Kidney (tissue), 14 donors: Measurements from ENCODE around the gene RAB11A. TPM values are rescaled to one million over a fixed set of nuclear protein-coding genes. Genes with fewer than 3 reads are reported as not detected.

Experiments
- DNase-seq, 5 donors: peaks; one replicate each; pipeline ENCODE4 v3.0.0-alpha.2; 2013 to 2020
- FAIRE-seq: peaks from 2 replicates; lab custom pipeline; 2012; peaks lifted over from hg19 to GRCh38; lab: Jason Lieb, UNC
- H3K27ac ChIP-seq, 2 donors: one replicate each; pipeline ENCODE4 v1.7.0; 2013; ENCODE audit warnings: low read depth in 2 of 2, low read length in 2 of 2, inconsistent platforms in 1 of 2
- H3K27me3 ChIP-seq: one replicate; pipeline ENCODE4 v1.7.1; 2013; ENCODE audit warnings: low read length, inconsistent platforms; ENCODE audit not compliant: control insufficient read depth, insufficient read depth
- H3K36me3 ChIP-seq, 3 donors: one replicate each; pipeline versions ENCODE4 v1.7.0 to v1.7.1; 2013; ENCODE audit warnings: low read length in 3 of 3, control low read depth in 1 of 3, inconsistent platforms in 1 of 3; ENCODE audit not compliant: insufficient read depth in 3 of 3, control insufficient read depth in 2 of 3
- H3K4me1 ChIP-seq, 3 donors: one replicate each; pipeline versions ENCODE4 v1.7.0 to v1.7.1; 2013; ENCODE audit warnings: low read length in 3 of 3, inconsistent platforms in 1 of 3, low read depth in 1 of 3; ENCODE audit not compliant: control insufficient read depth in 2 of 3, insufficient read depth in 2 of 3
- H3K4me3 ChIP-seq, 3 donors: one replicate each; pipeline versions ENCODE4 v1.7.0 to v1.8.1; 2013; ENCODE audit warnings: low read length in 3 of 3, control low read depth in 1 of 3, inconsistent platforms in 1 of 3
- H3K9ac ChIP-seq, 3 donors: one replicate each; pipeline versions ENCODE4 v1.7.0 to v1.7.1; 2013; ENCODE audit warnings: low read length in 3 of 3, control low read depth in 1 of 3, inconsistent platforms in 1 of 3
- H3K9me3 ChIP-seq, 3 donors: one replicate each; pipeline versions ENCODE4 v1.7.0 to v1.7.1; 2013; ENCODE audit warnings: low read length in 3 of 3, control low read depth in 1 of 3, inconsistent platforms in 1 of 3; ENCODE audit not compliant: control insufficient read depth in 2 of 3, insufficient read depth in 1 of 3
- intact Hi-C: fragments of 100-400 bp; cut with DNase I; formaldehyde crosslinking; loops from one replicate; pipeline ENCODE4 v1.11.1; 2022
- polyA plus RNA-seq: library from polyadenylated mRNA; stranded (reverse); fragments of 350-450 nt; fragmentation: Illumina TruSeq; extraction: RNeasy Lipid Tissue Mini Kit (QIAGEN cat#74804); gene quantifications from one replicate; pipeline ENCODE4 v1.2.3, GENCODE V29; 2014; ENCODE audit warnings: low read depth, low replicate concordance; ENCODE audit not compliant: insufficient read depth
- total RNA-seq: library from RNA; stranded (reverse); fragmentation: NEBNext Ultra II Directional; extraction: Animal tissue kit (Norgen Biotek cat#: 25700); gene quantifications from one replicate; pipeline ENCODE4 v1.2.1, GENCODE V29; 2021
- TF ChIP-seq, protein P1 (sequence below): IDR thresholded peaks from 3 replicates; pipeline ENCODE4 v1.5.1; 2012; ENCODE audit warnings: mild to moderate bottlenecking, moderate library complexity, borderline replicate concordance; ENCODE audit not compliant: insufficient read depth; ENCODE audit errors: extremely low read depth
- donor health status: control.
- donor health status: control.
- donor health status: control.
- donor health status: control.
- donor health status: control.
- donor health status: DM: yes; HTN: yes; CAD: no.
- donor health status: Normal renal cell carcinoma (clear cell type).

The RAB11A gene
- total and polyA plus RNA-seq, 2 donors from 2014 or later, result 216 to 249 TPM

DNA sequence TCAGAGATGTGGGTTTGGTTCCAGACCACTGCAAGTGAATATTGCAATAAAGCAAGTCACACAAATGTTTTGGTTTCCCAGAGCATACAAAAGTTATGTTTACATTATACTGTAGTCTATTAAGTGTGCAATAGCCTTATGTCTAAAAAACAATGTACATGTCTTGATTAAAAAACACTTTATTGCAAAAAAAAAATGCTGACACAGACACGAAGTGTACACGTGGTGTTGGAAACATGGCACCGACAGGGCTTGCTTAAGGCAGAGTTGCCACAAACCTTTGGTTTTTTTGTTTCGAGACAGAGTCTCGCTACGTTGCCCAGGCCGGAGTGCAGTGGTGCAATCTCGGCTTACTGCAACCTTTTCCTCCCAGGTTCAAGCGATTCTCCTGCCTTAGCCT lies 50.1 kb downstream of the RAB11A start:
- Histone ChIP-seq H3K4me3 (no peak overlapping the region), H3K27me3 (no peaks in the 10 kb centered on the region), H3K9ac (no peak overlapping the region), H3K4me1 (peaks cover 0 to 4% (median 0%) of the 10 kb centered on the region in 3 donors), H3K36me3 (no peaks in the 10 kb centered on the region), H3K9me3 (no peaks in the 10 kb centered on the region), H3K27ac (no peak overlapping the region)
- FAIRE-seq, result no peak
- intact Hi-C loops, result no loop called here
- TF ChIP-seq, protein P1, sequence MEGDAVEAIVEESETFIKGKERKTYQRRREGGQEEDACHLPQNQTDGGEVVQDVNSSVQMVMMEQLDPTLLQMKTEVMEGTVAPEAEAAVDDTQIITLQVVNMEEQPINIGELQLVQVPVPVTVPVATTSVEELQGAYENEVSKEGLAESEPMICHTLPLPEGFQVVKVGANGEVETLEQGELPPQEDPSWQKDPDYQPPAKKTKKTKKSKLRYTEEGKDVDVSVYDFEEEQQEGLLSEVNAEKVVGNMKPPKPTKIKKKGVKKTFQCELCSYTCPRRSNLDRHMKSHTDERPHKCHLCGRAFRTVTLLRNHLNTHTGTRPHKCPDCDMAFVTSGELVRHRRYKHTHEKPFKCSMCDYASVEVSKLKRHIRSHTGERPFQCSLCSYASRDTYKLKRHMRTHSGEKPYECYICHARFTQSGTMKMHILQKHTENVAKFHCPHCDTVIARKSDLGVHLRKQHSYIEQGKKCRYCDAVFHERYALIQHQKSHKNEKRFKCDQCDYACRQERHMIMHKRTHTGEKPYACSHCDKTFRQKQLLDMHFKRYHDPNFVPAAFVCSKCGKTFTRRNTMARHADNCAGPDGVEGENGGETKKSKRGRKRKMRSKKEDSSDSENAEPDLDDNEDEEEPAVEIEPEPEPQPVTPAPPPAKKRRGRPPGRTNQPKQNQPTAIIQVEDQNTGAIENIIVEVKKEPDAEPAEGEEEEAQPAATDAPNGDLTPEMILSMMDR, result no peak
- no peak for DNase-seq

DNA sequence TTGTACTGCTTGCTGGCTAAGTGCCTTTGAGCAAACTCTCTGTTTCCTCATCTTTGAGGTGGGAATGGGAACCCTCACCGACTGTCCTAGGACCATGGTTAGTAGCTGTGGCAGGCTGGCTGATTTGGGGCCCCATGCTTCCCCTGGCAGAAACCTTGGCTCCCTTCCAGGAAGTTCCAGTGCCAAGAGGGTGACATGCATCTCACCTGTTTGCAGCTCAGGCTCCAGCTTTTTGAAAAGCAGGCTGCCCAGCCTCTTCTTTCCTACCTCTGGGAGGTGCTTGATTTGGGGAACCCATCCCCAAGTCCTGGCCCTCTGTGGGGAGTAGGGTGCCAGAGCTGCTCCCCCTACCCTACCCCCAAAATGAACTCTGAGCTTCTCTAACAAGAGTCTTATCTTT lies 50.8 kb downstream of the RAB11A start:
- H3K27ac ChIP-seq, result no peak overlapping the region
- no peaks in the 10 kb centered on the region for H3K36me3 ChIP-seq
- DNase-seq (no peak), FAIRE-seq (no peak)
- H3K9ac ChIP-seq, result no peak overlapping the region
- H3K4me3 ChIP-seq, result no peak overlapping the region
- H3K4me1 ChIP-seq, result peaks cover 0 to 4% (median 0%) of the 10 kb centered on the region in 3 donors
- TF ChIP-seq, protein P1, result no peak
- no peaks in the 10 kb centered on the region for H3K27me3 ChIP-seq
- intact Hi-C loops, result no loop called here
- H3K9me3 ChIP-seq, result no peaks in the 10 kb centered on the region

DNA sequence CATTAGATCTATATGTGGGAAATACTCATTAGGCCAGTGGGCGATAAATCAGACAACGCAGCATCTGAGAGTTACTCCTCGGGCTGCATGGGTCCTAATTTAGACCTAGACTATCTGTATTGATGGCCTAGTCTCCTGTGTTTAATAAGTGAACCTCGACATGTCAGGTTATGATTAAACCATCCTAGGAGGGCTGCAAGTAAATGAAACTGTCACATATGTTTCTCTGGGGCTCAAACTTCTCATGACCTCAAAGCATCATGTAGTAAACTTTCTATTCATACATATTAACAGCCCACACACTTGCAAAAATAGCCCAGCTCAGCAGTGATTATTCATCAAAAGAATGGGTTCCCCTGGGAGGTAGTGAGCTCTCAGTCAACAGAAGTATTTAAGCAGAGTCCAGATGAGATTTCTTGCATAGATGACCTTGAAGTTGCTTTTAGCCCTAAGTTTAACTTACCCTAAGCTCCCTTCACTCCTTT lies 51.6 kb downstream of the RAB11A start:
- Histone ChIP-seq H3K36me3 (no peaks in the 10 kb centered on the region), H3K9ac (no peak overlapping the region), H3K9me3 (no peaks in the 10 kb centered on the region), H3K4me3 (no peak overlapping the region), H3K27me3 (no peaks in the 10 kb centered on the region), H3K4me1 (no peaks in the 10 kb centered on the region), H3K27ac (no peak overlapping the region)
- FAIRE-seq, result no peak
- peak in 2 of 5 donors; percentile 14 to 16 for DNase-seq
- TF ChIP-seq, protein P1, result no peak
- intact Hi-C loops, result no loop called here

DNA sequence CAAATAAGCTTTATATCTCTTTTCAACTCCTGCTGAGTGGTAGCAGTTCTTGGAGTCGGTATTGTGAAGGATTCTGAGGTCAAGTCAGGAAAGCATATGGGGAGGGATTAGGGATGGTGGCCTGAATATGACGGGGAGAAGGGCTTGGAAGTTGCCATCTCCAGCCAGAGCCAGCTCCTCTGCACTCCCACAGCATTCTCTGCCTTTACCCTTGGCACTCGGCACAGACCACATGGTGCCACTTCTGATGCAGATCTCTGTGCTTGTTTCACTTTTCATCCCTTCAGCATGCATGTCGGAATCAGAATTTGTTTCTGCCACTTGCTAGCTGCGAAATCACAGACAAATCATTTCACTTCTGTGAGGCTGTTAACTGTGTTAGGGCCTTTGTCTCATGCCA lies 52.5 kb downstream of the RAB11A start:
- TF ChIP-seq, protein P1, result no peak
- Histone ChIP-seq H3K36me3 (no peaks in the 10 kb centered on the region), H3K4me3 (no peak overlapping the region), H3K27me3 (no peaks in the 10 kb centered on the region), H3K4me1 (no peaks in the 10 kb centered on the region), H3K9me3 (no peaks in the 10 kb centered on the region), H3K9ac (no peak overlapping the region), H3K27ac (no peak overlapping the region)
- DNase-seq (no peak), FAIRE-seq (no peak)
- intact Hi-C loops, result no loop called here
